8988T (cell line): Measurements from ENCODE around the gene C2CD3.

Experiments used
- DNase-seq: peaks from one replicate; pipeline ENCODE4 v3.0.0; 2011

The C2CD3 gene, protein sequence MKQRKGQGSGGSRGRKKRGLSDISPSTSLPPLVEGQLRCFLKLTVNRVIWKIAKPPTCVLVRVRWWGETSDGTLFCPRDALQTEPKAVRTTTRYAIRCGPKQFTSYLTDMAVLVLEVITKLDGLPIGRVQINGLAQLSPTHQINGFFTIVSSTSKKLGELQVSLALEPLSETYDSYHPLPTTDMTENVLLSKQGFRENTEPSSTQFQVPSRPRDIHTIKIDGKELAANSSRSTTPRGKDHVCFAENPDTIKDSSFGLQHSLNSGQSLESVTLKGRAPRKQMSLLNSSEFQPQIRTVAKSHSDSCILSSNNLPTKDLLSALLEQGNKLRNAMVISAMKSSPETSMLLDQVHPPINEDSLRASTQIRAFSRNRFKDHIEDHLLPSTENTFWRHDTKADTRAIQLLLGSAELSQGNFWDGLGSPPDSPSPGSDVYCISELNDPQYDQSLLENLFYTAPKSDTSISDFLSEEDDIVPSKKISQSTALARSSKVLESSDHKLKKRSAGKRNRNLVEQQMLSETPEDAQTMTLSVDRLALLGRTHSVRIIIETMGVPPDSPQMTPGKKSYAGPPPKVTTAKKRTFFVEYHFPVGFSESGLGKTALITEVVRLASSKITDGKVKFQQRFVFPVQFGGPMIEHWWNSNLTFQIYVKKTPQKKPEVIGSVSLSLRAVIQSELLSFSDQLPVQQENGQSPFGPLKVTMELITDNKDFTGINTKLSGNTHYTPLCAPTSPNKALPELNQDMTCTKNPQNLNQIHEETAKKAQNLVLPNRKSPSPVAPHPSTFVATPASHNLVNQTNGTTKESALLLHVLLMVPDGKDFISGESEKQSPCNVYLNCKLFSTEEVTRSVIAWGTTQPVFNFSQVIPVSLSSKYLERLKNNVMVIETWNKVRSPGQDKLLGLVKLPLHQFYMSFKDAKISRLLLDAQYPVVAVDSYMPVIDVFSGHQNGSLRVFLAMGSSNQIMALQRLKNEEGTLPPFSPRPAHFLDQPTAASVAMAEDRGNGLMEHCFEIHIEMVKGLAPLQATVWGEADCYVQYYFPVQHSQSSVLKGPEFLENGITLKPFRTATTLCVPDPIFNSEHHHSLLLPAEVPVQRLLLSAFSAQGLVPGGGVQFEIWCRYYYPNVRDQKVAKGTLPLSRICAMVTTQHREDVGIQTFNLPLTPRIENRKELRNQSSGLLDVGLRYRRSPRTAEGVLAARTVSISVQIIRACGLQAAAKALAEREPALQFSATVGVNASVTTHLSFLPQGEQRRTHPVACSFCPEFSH (N-terminal part only)

DNA sequence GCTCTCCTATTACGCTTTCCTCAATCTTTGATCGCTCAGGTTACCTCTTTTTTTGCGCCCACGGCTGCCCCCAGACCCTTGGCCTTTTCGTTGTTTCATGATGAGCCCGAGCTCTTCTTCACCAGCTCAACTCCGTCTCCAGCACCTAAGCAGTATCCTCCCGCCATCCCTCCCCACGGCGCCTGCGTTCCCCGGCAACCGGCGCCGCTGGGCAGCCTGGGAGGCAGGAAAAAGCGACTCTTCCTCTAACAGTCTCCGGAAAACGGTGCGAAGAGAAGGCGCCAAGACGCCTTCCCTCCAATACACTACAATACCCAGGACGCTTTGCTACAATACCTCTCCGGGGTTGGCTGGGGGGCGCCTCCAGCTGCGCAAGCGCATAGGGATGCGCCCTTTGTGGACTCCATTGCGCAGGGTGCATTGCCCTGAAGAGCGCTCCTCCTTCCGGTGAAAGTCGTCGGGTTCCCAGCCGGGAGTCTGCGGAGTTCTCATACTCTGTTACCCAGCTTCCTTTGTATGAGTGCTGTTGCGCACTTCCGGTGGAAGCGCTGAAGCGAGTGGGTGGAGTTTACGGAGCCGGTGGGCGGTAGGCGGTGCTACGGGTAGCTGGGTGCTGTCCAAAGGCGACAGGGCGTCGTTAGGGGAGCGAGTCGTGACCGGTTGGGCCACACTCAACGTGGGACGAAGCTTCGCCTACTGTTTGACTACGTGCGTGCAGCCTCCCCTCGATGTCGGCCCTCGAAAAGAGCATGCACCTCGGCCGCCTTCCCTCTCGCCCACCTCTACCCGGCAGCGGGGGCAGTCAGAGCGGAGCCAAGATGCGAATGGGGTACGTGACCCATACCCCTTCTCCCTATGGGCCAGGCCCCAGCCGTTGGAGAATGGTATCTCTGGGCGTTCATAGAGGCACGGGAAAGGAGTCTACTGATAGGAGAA is at the start of gene C2CD3, which contains the start of gene PPME1:
TSS of gene C2CD3 (minus strand) at position 309 of the 936 bp plus-strand sequence. CDS start at position 99, 210 bp downstream.
TSS of gene PPME1 (plus strand) at position 596 of the 936 bp plus-strand sequence. CDS start at position 729, 133 bp downstream.
- peak; percentile 65 for DNase-seq

DNA sequence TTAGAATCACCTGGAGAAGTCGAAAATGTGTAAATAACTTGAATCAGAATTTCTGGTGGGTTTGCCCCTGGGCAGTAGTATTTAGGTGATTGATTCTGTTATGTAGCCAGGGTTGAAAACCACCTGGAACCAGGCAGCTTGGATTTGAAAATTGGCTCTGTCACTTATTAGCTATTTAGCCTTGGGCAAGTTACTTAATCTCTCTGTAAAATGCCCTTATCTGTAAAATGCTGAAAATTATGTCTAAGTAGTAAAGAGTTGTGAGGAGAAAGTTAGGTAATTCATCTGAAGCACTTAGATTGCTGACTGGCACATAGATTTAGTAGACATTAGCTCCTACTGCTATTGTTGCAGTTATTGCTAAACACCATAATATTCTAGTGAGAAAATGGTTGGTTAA is 49.6 kb upstream of the C2CD3 start:
- DNase-seq, result no peak

DNA sequence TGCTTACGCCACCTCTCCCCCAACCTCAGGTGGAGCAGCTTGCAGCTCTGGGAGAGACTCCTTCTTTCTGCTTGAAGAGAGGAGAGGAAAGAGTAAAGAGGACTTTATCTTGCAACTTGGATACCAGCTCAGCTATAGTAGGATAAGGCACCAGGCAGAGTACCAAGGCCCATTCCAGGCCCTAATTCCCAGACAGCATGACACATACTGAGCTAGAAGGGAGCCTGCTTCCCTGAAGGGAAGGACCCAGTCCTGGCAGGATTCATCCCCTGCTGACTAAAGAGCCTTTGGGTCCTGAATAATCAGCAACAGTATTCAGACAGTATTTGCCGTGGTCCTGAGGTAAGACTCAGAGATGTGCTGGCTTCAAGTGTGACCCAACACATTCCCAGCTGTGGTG is 41.7 kb upstream of the C2CD3 start:
- DNase-seq, result no peak

DNA sequence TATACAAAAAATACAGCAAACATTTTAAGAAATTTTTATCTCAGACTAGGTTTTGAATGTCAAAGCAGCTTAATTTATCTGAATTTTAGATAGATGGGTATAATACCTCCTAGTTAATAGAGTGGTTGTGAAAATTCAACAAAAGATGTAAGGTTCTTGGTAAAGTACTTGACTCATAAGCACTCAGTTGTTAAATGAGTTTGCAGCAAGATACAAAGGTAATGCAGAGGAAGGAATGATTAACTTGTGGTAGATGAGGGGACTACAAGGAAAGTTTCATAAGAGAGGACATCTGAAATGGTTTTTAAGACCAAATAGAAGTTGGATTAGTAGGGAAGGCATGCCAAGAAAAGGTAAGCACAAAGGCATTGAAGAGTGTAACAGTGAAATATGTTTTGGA is 37.7 kb upstream of the C2CD3 start:
- DNase-seq, result no peak

DNA sequence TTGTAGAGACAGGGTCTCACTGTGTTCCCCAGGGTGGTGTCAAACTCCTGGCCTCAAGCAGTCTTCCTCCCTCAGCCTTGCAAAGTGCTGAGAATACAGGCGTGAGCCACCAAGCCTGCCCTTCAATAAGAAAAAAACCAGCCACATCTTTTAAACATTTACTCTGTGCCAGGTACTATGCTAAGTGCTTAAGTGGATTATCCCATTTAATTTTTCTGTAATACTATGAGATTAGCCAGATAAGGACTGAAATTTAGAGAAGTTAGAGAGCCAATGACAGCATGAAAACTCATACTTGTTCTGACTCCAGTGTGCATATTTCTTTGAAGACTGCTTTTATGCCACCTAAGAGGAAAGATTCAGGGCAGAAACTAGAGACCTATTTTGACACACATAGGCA is 35.9 kb upstream of the C2CD3 start:
- DNase-seq, result no peak

DNA sequence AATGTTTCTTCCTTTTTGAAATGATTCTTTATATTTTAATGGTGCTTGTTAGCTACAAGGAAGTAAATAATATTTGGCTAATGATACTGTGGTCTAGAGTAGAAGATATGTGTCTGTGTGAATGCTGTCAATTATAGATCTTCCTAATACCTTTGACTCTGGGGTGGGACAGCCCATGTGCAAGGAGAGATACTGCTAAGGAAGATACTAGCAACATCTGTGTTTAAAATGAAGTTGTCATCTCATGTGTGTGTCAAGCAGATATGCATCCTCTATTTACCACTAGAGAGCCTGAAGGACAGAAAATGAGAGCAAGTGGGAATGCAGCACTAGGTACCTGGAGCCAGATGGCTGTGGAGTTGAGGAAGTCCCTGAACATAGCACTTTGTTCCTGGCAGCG is 34.4 kb upstream of the C2CD3 start:
- no peak for DNase-seq

DNA sequence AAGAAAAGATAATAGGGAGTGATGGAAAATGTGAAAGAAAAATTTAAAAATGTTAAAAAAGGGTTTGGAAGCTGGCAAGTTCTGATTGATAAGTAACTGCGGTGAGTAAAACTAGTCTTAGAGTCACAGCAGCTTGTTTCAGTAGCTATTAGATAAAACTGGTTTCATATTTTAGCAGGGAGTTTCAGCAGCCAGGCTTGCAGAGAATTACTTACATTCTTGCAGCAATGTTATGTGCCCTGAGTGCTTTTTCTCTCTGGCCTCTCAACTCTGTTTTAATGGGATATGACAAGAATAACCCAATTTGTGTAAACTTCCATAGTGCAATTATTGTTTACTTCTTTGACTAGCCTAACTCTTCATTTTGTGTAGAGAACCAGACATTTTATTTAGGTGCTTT is 33.9 kb upstream of the C2CD3 start:
- no peak for DNase-seq

DNA sequence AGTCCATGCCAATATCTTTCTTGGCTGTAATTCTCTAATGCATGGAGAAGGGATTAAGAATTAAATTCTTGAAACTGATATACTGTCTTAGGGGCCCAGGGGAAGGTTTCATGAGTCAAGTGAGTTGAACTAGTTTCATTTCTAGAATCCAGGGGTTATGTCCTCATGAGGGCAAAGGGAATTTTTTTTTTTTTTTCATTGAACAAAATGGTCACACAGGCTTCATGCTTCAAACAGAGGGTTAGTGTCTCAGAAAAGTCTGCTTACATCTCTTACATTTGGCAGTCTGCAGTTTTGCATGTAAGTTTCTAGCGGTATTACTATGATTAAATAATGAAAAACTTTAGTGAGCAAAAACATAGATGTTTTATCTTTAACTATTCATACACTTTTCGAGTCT is 33.2 kb upstream of the C2CD3 start:
- DNase-seq, result no peak

DNA sequence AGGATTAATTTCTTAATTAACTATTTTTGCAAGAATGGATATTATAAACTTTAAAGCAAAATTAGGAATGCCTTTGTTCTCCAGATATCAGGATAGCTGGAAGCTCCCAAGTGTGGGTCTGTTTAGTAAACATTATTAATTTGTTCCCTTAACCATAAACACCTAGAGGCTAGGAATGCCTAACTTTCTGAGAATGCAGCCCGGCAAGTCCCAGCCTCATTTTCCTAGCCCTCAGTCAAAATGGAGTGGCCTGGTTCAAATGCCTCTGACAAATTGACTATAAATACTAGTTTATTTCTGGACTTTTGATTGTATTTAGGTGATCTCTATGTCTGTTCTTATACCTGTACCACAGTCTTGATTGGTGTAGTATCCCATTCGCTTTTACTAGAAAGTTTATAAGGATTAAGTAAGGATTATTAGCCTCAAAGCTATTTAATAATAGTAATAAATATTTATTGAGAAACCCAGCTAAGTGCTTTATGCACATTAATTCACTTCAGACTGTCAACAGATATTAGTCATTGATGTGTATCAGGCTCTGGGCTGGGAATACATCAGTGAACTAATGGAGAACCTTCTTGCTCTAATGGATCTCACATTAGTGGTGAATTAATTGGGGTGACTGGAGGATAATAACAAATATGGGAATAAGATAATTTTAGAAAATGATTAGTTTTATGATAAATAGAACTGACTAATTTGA is 26.1 kb upstream of the C2CD3 start:
- no peak for DNase-seq

DNA sequence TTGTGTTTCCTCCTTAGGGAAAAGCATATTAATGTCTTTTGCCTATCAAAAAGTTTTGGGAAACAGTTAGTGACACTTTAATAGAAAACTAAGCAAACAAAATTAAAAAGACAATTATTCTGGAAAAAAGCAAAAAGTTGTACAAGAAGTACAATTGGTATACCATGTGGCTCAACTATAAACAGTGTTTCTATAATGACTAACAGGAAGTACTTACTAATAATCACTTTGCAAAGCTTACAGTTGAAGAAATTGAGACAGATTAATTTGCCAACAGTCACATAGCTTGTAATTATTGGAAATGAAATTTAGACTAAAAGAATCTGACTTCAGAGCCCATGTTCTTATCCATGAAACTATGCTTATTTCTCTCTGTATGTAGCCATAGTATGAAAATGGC is 25.0 kb upstream of the C2CD3 start:
- no peak for DNase-seq

DNA sequence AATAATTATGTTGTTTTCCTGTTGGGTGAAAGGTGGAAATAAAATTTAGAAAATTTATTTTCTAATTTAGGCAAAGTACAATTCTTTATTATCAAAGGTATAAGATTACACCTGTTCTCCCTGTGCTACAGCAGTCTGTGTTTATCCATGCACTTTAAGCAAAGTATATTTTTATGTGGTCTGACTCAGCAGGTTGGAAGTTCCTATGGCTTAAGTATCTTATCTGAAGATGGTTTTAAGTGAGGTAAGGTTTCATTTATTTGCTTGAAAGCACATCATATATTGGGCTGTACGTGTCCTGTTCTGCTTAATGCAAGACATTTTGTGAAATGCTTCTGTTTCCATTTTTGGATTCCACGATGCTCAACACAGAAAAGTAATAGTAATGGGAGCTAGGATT is 14.9 kb upstream of the C2CD3 start:
- DNase-seq, result no peak

DNA sequence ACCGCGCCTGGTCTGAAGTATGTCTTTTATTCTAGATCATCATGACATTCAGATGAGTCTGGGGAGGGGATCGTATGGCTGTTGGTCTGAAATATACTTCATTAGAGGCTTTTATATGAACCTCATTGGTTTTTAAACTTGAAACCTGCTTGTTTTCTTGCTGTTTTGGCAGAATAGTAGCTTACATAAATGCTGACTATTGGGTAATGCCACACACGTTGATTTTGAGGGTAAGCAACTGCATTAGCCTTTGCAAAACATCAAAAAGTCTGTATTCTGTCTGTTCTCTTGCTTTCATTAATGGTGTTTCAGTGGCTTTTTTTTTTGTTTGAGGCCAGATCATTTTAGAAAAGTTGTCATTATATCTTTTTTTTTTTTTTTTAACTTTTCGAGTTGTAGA is 14.5 kb upstream of the C2CD3 start:
- DNase-seq, result no peak

DNA sequence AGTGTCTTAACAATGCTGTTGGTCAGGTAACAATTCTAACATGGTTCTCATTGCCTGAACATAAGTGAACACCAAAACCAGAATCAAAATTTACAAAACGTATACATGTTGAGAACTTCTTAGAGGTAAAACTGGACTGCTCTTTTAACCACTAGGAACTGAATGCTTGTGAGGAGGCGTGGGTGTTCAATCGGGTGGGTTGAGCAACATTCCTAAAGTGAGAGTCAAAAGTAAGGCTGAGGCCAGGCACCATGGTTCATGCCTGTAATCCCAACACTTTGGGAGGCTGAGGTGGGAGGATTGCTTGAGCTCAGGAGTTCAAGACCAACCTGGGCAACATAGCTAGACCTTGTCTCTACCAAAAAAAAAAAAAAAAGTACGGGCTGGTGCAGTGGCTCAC is 11.8 kb upstream of the C2CD3 start:
- no peak for DNase-seq

DNA sequence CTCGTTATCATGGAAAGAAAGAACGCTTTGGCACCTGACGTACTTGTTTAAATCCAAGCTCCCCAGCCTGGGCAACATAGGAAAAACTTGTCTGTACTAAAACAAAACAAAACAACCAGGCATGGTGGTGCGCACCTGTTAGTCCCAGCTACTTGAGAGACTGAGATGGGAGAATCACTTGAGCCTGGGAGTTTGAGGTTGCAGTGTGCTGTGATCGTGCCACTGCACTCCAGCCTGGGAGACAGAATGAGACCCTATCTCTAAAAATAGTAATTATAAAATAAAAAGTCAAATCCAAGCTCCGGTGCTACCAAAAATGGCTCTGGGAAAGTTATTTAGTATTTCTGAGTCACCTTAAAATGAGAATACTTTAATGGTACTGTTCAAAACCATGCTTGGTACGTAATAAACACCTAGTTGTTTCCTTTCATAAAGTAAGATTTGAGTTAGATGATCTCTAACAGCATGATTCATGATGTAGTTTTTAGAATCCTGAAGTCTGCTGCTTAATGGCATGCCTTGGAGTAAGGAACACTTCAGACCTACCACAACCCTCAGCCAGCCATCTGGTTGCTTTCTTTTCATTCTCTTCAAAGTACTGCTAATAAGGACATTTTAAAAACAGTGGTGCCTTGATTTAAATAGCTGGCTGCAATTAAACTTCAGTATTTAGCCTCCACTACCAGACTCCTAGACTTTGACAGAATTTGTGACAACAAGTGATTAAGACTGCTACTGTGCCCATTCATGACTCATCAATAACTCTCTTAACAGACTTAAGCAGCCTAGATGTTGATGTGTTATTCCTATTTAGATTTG is 8.6 kb upstream of the C2CD3 start:
- no peak for DNase-seq

DNA sequence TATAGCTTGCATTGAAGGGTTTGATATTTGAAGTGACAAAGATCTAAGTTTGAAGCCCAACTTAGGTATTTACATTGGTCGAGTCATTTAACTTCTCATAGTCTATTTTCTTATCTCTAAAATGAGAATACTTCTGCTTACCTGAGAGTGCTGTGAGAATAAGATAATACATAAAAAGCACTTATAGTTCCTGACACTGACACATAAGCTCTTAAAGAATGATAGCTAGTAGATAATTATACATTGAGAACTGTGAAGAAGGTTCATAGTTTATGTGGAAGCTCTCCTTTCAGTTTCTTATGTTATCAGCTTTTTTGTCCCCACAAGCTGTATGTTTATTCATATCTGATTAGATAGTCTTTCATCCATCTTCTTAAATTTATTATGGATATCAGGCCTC is 5.1 kb upstream of the C2CD3 start:
- no peak for DNase-seq

DNA sequence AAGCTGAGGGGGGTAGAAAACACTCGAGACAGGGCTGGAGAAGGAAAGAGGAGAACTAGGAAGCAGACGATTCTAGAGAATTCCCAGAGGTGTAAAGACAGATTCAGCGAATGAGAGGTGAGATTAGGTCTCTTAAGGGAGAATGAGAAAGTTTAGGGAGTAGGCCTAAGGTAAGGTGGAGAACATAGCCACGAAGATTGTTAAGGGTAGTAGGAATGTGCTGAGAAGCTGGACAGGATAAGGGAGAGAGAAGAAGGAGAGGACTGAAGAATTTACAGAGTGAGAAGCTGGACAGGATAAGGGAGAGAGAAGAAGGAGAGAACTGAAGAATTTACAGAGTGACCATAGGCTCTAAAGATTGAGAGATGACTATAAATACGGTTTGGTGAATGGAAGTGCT is 1.2 kb upstream of the C2CD3 start:
- DNase-seq, result no peak

DNA sequence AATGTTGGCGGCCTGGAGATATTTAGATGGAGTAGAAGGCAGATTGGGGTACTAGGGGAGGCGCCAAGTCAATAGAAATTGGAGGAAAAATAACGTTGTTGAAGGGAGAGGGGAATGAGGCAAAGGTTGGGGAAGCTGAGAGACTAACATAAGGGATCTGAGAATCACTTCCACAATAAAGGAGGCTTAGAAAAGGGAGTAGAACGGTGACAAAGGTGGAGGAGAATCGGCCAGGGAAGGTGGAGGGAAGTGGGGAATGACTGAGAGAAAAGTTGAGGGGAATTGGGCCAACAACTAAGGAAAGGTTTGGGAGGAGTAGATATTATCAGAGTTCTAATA is 797 bp upstream of the C2CD3 start:
- no peak for DNase-seq

DNA sequence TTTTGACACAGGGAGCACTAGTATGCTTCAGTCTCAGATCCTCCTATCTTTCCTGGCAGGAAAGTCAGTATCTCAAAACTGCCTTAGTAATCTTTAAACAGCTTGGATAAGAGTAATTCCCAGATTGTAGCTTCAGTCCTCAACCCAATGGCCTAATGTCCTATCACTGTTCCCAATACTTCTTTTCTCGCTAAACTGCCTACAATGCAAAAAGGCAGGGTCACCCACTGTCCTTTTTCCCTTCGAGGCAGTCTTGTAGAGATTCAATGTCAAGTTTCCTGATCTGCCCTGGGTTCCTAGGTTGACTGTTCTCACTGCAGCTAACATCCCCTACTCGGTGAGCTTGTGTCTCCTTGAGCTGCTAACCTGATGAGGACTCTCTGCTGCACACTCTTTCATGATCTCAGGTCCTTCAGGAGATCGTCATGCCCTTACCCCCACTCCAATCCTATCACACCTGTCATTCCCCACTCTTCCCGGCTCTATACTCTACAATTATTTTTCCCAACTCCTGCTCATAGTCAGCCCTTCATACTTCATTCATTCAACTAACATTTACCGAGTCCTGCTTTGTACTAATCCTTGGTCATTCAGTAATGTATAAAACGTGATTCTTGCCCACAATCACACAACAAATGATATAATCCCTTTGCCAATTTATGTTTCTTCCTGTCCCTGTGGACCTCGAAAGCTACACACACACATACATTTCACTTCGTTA is 904 bp downstream of the C2CD3 start:
- no peak for DNase-seq

DNA sequence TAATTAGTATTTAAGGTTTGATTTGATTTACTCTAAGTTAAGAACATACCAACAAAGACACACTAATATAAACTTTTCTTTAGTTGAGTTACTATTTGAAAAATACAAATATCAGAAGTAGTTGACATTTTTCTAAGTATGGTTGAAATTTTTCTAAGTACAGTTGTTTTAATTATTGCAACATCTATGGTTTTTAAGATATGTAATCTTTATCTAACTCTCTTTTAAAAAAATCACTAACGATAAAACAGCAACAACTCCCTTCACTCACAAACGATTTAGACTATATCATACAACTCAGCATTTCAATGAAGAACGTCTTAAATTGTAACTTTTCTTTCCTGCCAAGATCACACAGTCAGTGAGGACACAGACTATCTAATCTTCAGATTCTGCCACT is 2.0 kb downstream of the C2CD3 start:
- no peak for DNase-seq
